HT-29 (cell line): Measurements from ENCODE around the gene ZBTB6. TPM values are rescaled to one million over a fixed set of nuclear protein-coding genes. Genes with fewer than 3 reads are reported as not detected.
"Not testable (repeated sequence)": the region's sequence is repeated elsewhere in the genome, so short reads cannot be mapped to it uniquely, and the experiment has no call there.

Experiments used
- DNase-seq: peaks from one replicate; pipeline ENCODE4 v3.0.0-alpha.2; 2015; ENCODE audit warnings: low spot score
- total RNA-seq: library from RNA; depleted of rRNA; stranded (reverse); fragments of >200 nt; shearing (Covaris generic); gene quantifications from 2 replicates; pipeline ENCODE4 v1.2.3, GENCODE V29; 2014

The ZBTB6 gene
- total RNA-seq, 1 experiment from 2014 or later, result 3.3 TPM

DNA sequence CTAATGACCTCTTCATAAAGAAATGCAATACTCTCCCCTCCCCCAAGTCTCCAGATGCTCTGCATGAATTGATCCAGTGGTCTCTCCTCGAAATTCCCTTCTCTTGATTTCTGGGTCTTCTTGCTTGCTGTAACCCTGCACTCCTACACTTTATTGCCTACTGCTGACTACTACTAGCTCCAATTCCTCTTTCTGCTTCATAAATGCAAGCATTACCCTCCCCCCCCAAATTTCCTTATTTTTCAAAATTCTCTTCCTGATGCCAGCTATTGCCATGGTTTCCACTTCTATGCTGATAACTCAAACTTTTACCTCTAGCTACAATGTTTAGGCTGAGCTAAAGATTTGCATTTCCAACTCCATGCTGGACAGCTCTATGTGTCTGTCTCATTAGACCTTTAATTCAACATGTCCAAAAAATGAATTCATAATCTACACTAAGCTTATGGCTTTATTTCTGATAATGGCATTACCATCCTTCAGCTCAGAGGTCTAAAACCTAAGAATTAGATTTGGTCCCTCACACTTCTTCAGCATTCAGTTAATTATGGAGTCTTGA, 16.8 kb upstream of the ZBTB6 start:
- no peak for DNase-seq

GRCh38 chr9:122923947-122924346, 10.8 kb upstream of the ZBTB6 start:
- DNase-seq, result no peak

GRCh38 chr9:122922713-122923112, 9.6 kb upstream of the ZBTB6 start:
- DNase-seq, result no peak

- DNase-seq, result no peak
These were observed 5.2 kb upstream of the ZBTB6 start for GRCh38 chr9:122918310-122918709.

DNA sequence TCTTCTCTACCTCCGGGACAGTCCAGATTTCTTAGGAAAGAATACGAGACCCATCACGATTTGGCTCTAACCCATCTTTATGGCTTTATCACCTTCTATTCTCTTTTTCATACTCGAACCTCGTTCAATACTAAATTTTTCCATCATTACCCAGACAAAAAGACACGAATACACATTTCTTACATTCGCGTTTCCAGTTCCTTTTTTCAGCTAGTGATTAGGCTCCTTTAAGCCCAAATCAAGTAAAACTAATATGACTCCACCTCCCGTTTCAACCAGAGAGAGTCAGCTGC, 506 bp downstream of the ZBTB6 start:
- DNase-seq, result no peak

GRCh38 chr9:122906122-122906521, 7.0 kb downstream of the ZBTB6 start:
- not testable (repeated sequence) for DNase-seq

GRCh38 chr9:122904823-122905710, 8.1 kb downstream of the ZBTB6 start, which contains the start of gene RC3H2:
TSS of gene RC3H2 (minus strand) at chr9:122905359. CDS start at chr9:122897509, 7,850 bp downstream.
- peak; percentile 99 for DNase-seq

GRCh38 chr9:122904466-122904822, 8.7 kb downstream of the ZBTB6 start:
- peak; percentile 70 for DNase-seq

- no peak for DNase-seq
These were observed 12.3 kb downstream of the ZBTB6 start for GRCh38 chr9:122900791-122901190.

- no peak for DNase-seq
These were observed 15.2 kb downstream of the ZBTB6 start for GRCh38 chr9:122897969-122898368.

- DNase-seq, result no peak
These were observed 24.6 kb downstream of the ZBTB6 start for GRCh38 chr9:122888480-122888879.

DNA sequence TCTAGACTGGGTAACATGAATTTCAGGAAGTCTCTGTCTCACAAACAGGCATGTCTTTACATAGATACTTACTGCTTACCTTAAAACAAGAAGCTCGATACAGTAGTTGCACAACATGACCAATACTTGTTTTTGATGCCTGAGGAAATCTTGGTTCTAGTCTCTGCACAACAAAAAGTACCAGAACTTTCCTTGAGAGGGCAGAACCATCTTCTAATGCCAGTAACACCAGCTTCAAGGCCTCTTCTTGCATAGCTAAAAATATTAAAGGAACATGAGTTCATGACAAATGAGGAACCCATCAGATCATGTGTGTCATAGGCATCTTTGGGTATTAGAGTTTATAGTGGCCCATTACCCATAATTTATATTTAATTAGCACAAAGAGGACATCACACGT, 30.0 kb downstream of the ZBTB6 start:
- no peak for DNase-seq

DNA sequence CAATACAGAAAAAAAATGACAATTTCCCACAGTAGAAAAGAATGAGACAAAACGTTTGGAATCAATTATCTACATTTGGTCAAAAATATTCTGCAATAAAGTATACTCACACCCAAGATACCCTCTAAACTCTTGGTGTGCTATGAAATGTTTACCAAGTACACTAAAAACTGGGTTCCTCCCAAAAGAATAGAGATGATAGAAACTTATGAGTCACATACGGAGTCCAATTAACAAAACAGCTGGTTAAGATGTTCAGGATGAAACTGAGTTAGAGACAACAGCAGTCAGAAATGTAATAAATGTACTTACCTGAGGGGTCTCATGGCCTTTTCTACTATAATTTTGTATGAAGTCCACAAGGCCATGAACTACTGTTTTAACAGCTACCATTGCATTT, 33.7 kb downstream of the ZBTB6 start:
- DNase-seq, result no peak

DNA sequence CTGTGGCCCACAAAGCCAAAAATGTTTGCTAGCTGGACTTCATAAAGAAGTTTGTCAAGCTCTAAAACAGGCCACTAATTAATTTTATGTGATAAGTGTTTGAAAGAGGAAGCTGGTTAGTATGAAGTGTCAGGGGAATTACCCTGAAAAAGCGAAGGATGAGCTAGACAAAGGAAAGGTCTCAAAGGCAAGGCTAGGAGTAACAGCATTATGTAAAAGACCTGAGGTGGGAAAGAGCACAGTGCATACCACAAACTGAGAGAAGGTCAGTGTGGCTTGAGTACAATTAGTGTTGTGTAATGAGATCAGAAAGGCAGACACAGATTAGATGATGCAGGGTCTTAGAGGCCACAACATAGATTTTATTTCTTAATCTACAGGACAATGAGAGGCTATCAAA, 37.6 kb downstream of the ZBTB6 start:
- no peak for DNase-seq

DNA sequence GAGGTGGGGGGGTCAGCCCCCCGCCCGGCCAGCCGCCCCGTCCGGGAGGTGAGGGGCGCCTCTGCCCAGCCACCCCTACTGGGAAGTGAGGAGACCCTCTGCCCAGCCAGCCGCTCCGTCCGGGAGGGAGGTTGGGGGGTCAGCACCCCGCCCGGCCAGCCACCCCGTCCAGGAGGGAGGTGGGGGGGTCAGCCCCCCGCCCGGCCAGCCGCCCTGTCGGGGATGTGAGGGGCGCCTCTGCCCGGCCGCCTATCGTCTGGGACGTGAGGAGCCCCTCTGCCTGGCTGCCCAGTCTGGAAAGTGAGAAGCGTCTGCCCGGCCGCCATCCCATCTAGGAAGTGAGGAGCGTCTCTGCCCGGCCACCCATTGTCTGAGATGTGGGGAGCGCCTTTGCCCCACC, 45.8 kb downstream of the ZBTB6 start:
- not testable (repeated sequence) for DNase-seq

DNA sequence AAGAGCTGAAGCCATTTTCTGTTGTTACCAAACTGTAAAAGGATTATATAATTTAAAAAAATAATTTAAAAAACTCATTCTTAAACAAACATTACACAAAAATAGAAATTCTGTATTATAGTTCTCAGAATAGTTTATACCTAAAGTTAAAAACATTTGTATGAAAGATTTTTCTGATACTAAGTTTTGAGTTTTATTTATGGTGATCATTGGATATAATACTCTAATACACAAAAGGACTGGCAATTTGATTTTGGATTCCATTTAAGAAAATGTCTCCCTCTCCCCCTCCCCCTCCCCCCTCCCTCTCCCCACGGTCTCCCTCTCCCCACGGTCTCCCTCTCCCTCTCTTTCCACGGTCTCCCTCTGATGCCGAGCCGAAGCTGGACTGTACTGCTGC, 47.0 kb downstream of the ZBTB6 start:
- DNase-seq, result no peak

- DNase-seq, result no peak
These were observed 47.8 kb downstream of the ZBTB6 start for GRCh38 chr9:122865300-122865699.

- DNase-seq, result no peak
These were observed 49.7 kb downstream of the ZBTB6 start for GRCh38 chr9:122863407-122863806.

DNA sequence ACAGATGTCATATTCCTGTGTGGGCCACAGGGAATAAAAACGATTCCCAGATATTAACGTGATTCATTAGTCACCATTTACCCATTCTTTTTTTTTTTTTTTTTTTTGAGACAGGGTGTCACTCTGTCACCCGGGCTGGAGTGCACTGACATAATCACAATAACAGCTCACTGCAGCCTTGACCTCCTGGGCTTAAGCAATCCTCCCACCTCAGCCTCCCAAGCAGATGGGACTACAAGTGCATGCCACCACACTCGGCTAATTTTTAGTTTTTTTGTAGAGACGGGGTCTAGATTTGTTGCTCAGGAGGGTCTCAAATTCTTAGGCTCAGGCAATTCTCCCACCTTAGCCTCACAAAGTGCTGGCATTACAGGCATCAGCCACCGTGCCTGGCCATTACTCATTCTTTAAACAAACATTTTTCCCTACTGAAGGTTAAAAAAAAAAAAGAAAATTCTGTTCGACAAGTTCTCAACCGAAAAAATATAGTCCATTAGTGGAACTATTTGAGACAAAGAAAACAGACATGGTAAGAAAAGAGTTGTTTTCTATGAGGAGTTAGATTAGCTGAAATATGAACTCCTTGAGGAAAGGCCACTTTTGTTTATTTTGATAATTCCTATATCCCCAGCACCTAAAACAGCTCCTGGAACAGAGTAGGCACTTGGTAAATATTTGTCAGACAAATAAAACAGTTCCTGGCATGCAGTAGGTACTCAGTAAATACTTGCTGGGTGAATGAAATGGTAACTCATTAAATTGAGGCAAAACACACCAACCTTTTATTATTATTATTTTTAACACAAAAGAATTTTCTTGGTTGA, 52.6 kb downstream of the ZBTB6 start:
- no peak for DNase-seq
